HEK293 (cell line): ENCODE results near the gene STARD9.

Experiments used
- BCL11A ChIP-seq: fragments of 450-650 bp; formaldehyde crosslinking; IDR thresholded peaks from 2 replicates; pipeline ENCODE4 v1.5.1; 2016; ENCODE audit warnings: low read depth, missing biosample characterization, missing genetic modification characterization
- CTCF ChIP-seq: fragments of 450-650 bp; formaldehyde crosslinking; IDR thresholded peaks from 2 replicates; pipeline ENCODE4 v1.5.1; 2016; ENCODE audit warnings: missing biosample characterization, missing genetic modification characterization
- MEIS1 ChIP-seq: sonication (generic); formaldehyde crosslinking; IDR thresholded peaks from 2 replicates; pipeline ENCODE4 v1.8.1; 2022; ENCODE audit warnings: missing genetic modification reagents, mild to moderate bottlenecking, borderline replicate concordance
- MYNN ChIP-seq: fragments of 450-650 bp; formaldehyde crosslinking; IDR thresholded peaks from 2 replicates; pipeline ENCODE4 v1.5.1; 2016; ENCODE audit warnings: missing biosample characterization, missing genetic modification characterization, borderline replicate concordance
- ZNF391 ChIP-seq: fragments of 450-650 bp; formaldehyde crosslinking; IDR thresholded peaks from 2 replicates; pipeline ENCODE4 v1.5.1; 2016; ENCODE audit warnings: low read depth, missing biosample characterization, missing genetic modification characterization, borderline replicate concordance
- ZNF704 ChIP-seq: fragments of 450-650 bp; formaldehyde crosslinking; IDR thresholded peaks from 2 replicates; pipeline ENCODE4 v1.5.1; 2016; ENCODE audit warnings: missing biosample characterization, missing genetic modification characterization

- TF ChIP-seq ZNF704 (tag by site-specific recombination) (no peak), MEIS1 (CRISPR knock-in tag) (no peak), MYNN (tag by site-specific recombination) (no peak), ZNF391 (tag by site-specific recombination) (no peak), BCL11A (tag by site-specific recombination) (no peak), CTCF (tag by site-specific recombination) (no peak)
Measured at GRCh38 chr15:42547918-42548248, 27.5 kb upstream of the STARD9 start.
